DND-41 (cell line): ENCODE measurements around the gene AMFR.

ENCODE experiments used
- EZH2 ChIP-seq: IDR thresholded peaks from 3 replicates; pipeline ENCODE4 v1.6.1; 2012; ENCODE audit warnings: borderline replicate concordance, low read depth, mild to moderate bottlenecking, moderate library complexity, low read length, inconsistent platforms; ENCODE audit not compliant: severe bottlenecking
- TF ChIP-seq, protein P1 (sequence below): IDR thresholded peaks from 2 replicates; pipeline ENCODE4 v1.5.1; 2012; ENCODE audit warnings: borderline replicate concordance, low read length, moderate library complexity, mild to moderate bottlenecking; ENCODE audit not compliant: poor library complexity, severe bottlenecking; ENCODE audit errors: extremely low read depth

DNA sequence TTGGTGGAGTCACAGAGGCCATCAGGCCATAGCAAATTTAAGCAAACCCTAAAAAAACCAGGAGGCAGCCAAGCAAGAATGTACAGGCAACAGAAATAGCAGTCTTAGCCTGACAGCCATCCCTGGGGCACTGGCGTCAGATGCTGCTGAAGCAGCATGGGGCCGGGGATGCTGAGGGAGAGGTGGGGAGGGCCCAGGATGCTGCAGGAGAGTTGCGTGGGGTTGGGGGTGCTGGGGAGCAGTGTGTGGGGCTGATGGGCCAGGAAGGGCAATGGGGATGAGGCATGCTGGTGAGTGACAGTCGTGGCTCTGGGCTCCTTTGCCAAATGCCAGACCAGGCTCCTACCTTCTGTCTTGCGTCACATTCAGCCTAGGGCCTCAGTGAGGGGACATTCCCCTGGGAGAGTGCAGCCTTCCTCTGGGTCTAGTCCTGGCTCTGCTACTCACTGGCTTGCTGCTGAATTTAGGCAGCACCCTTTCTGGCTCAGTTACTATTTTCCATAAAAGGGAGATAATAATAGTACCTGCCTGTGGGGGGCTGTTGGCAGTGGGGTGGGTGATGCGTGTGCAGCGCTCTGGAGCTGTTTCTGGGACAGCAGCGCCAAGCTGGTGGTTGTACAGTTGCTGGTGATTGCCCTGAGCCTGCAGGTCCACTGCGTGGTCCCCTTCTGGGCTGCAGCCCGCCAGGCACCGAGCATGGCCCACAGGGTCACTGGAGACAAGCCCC lies 88.1 kb downstream of the AMFR start:
- TF ChIP-seq, protein P1, sequence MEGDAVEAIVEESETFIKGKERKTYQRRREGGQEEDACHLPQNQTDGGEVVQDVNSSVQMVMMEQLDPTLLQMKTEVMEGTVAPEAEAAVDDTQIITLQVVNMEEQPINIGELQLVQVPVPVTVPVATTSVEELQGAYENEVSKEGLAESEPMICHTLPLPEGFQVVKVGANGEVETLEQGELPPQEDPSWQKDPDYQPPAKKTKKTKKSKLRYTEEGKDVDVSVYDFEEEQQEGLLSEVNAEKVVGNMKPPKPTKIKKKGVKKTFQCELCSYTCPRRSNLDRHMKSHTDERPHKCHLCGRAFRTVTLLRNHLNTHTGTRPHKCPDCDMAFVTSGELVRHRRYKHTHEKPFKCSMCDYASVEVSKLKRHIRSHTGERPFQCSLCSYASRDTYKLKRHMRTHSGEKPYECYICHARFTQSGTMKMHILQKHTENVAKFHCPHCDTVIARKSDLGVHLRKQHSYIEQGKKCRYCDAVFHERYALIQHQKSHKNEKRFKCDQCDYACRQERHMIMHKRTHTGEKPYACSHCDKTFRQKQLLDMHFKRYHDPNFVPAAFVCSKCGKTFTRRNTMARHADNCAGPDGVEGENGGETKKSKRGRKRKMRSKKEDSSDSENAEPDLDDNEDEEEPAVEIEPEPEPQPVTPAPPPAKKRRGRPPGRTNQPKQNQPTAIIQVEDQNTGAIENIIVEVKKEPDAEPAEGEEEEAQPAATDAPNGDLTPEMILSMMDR: no peak
- no peak for TF ChIP-seq EZH2
